ENCODE data around the gene KCNQ4. TPM values are rescaled to one million over a fixed set of nuclear protein-coding genes. Genes with fewer than 3 reads are reported as not detected.

KCNQ4 gene
- polyA plus RNA-seq, 3 donors, result 0.13 TPM; not detected in 2

DNA sequence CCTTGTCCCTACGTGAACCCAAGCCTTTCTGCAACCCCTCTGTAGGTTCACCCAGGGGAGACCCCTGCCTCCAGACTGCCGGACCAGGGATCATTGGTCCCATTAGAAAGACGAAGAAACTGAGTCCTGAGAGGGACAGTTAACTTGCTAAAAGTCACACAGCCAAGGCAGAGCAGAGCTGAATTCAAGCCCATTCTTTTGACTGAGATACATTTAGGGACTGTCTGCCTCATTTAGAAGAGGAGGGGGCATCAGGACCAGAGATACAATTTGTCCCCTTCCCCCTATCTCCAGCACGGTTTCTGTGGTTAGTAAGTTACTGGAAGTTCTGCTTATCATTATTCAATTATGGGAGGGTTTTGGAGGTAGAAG, 19.1 kb downstream of the KCNQ4 start:
- Mint-ChIP-seq H3K4me1 (peaks cover 20% of the 10 kb centered on the region), H3K27me3 (ENCODE audit: low read depth in 3 of 3) (peaks cover 6 to 13% (median 13%) of the 10 kb centered on the region in 3 donors), H3K9me3 (no peaks in the 10 kb centered on the region), H3K4me3 (peak overlapping the region; percentile 67 to 82), H3K36me3 (no peaks in the 10 kb centered on the region), H3K27ac (peak overlapping the region in 2 of 7 donors; percentile 57 to 83)
- Histone ChIP-seq H3K27me3 (ENCODE audit: control insufficient read depth in 2 of 2, insufficient read depth in 2 of 2, low read length in 2 of 2) (no peaks in the 10 kb centered on the region), H3K36me3 (replicated peaks in 1 of 2; ENCODE audit: control insufficient read depth in 1 of 2, insufficient read depth in 2 of 2, low read length in 2 of 2) (no peaks in the 10 kb centered on the region), H3K27ac (ENCODE audit: low read depth in 1 of 2, low read length in 2 of 2) (no peak overlapping the region), H2AFZ (ENCODE audit: insufficient read depth, low read depth, low read length, poor library complexity, severe bottlenecking) (peak overlapping the region; percentile 89), H3K4me2 (replicated peaks; ENCODE audit: extremely low read depth, low read length, poor library complexity, severe bottlenecking) (peak overlapping the region; percentile 94), H3K9ac (ENCODE audit: insufficient read depth, low read length, poor library complexity, severe bottlenecking) (peak overlapping the region; percentile 55), H3K4me3 (replicated peaks in 1 of 3; ENCODE audit: low read depth in 2 of 3, low read length in 3 of 3) (peak overlapping the region in 1 of 3 experiments; percentile 80), H4K20me1 (ENCODE audit: insufficient read depth, low read length) (no peaks in the 10 kb centered on the region), H3K4me1 (ENCODE audit: control insufficient read depth in 1 of 2, insufficient read depth in 2 of 2, low read length in 2 of 2) (peaks cover 12 to 18% of the 10 kb centered on the region in 2 donors), H3K9me3 (replicated peaks in 1 of 2; ENCODE audit: control insufficient read depth in 1 of 2, insufficient read depth in 1 of 2, low read length in 2 of 2) (no peaks in the 10 kb centered on the region), H3K79me2 (ENCODE audit: insufficient read depth, low read length) (no peaks in the 10 kb centered on the region)
- intact Hi-C loops (cut with micrococcal nuclease), result no loop called here
- TF ChIP-seq, protein P1, sequence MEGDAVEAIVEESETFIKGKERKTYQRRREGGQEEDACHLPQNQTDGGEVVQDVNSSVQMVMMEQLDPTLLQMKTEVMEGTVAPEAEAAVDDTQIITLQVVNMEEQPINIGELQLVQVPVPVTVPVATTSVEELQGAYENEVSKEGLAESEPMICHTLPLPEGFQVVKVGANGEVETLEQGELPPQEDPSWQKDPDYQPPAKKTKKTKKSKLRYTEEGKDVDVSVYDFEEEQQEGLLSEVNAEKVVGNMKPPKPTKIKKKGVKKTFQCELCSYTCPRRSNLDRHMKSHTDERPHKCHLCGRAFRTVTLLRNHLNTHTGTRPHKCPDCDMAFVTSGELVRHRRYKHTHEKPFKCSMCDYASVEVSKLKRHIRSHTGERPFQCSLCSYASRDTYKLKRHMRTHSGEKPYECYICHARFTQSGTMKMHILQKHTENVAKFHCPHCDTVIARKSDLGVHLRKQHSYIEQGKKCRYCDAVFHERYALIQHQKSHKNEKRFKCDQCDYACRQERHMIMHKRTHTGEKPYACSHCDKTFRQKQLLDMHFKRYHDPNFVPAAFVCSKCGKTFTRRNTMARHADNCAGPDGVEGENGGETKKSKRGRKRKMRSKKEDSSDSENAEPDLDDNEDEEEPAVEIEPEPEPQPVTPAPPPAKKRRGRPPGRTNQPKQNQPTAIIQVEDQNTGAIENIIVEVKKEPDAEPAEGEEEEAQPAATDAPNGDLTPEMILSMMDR (IDR thresholded peaks at IDR 0.05), result no peak
- DNase-seq, result no peak
- WGBS (ENCODE audit: insufficient coverage), result 61% methylated on average over 2 of the region's 4 CpGs

DNA sequence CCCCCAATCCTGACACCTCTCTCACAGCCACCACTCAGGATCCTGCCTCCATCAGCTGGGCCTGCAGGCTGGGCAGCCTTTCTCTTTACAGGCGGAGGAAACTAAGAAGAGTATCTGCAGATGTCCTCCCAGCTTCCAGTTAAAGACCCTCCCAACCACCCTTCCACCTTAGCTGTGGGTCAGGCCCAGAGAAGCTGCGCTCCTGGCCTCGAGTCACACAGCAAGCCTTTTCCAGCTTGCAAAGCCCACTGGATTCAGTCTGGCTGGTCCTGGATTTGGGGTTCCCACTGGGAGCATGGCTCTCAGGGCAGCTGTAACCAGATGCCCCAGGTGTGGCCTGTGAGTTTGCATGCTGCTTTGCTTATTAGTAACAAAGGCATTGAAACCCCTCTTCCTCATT, 19.9 kb downstream of the KCNQ4 start:
- 100% methylated on average over 3 of the region's 3 CpGs for WGBS (ENCODE audit: insufficient coverage)
- no peak overlapping the region for H2AFZ ChIP-seq (ENCODE audit: insufficient read depth, low read depth, low read length, poor library complexity, severe bottlenecking)
- intact Hi-C loops (cut with micrococcal nuclease), result no loop called here

More for the DNA sequence above, 19.9 kb downstream of the KCNQ4 start:
- Histone ChIP-seq H3K9me3 (replicated peaks in 1 of 2; ENCODE audit: control insufficient read depth in 1 of 2, insufficient read depth in 1 of 2, low read length in 2 of 2) (no peaks in the 10 kb centered on the region), H3K9ac (ENCODE audit: insufficient read depth, low read length, poor library complexity, severe bottlenecking) (no peak overlapping the region), H3K79me2 (ENCODE audit: insufficient read depth, low read length) (no peaks in the 10 kb centered on the region), H3K27ac (ENCODE audit: low read depth in 1 of 2, low read length in 2 of 2) (no peak overlapping the region), H3K27me3 (ENCODE audit: control insufficient read depth in 2 of 2, insufficient read depth in 2 of 2, low read length in 2 of 2) (no peaks in the 10 kb centered on the region), H3K4me2 (replicated peaks; ENCODE audit: extremely low read depth, low read length, poor library complexity, severe bottlenecking) (no peak overlapping the region), H3K4me3 (replicated peaks in 1 of 3; ENCODE audit: low read depth in 2 of 3, low read length in 3 of 3) (no peak overlapping the region), H3K4me1 (ENCODE audit: control insufficient read depth in 1 of 2, insufficient read depth in 2 of 2, low read length in 2 of 2) (peaks cover 11 to 16% of the 10 kb centered on the region in 2 donors), H4K20me1 (ENCODE audit: insufficient read depth, low read length) (no peaks in the 10 kb centered on the region), H3K36me3 (replicated peaks in 1 of 2; ENCODE audit: control insufficient read depth in 1 of 2, insufficient read depth in 2 of 2, low read length in 2 of 2) (no peaks in the 10 kb centered on the region)
- Mint-ChIP-seq H3K4me3 (no peak overlapping the region), H3K27ac (peak overlapping the region in 2 of 7 donors; percentile 51 to 68), H3K27me3 (ENCODE audit: low read depth in 3 of 3) (peaks cover 9 to 16% (median 13%) of the 10 kb centered on the region in 3 donors), H3K36me3 (no peaks in the 10 kb centered on the region), H3K9me3 (no peaks in the 10 kb centered on the region), H3K4me1 (peaks cover 19% of the 10 kb centered on the region)
- TF ChIP-seq, protein P1 (IDR thresholded peaks at IDR 0.05), result no peak
- DNase-seq, result no peak

Measured in CD14-positive monocyte (primary cell).